ENCODE data around the gene CGB8.
"Not testable (repeated sequence)": the region's sequence is repeated elsewhere in the genome, so short reads cannot be mapped to it uniquely, and the experiment has no call there.

The CGB8 gene

GRCh38 chr19:49064768-49065611 is 16.1 kb upstream of the CGB8 start, which contains the start of gene NTF4:
Gene NTF4 (minus strand): TSS chr19:49064818. CDS start chr19:49061997, 2,821 bp downstream.
- no peak for DNase-seq (ENCODE audit: low spot score)

- DNase-seq (ENCODE audit: low spot score): no peak
These were observed 15.2 kb upstream of the CGB8 start for GRCh38 chr19:49064029-49064629.

GRCh38 chr19:49061445-49061844 is 12.5 kb upstream of the CGB8 start:
- DNase-seq (ENCODE audit: low spot score): no peak

DNA sequence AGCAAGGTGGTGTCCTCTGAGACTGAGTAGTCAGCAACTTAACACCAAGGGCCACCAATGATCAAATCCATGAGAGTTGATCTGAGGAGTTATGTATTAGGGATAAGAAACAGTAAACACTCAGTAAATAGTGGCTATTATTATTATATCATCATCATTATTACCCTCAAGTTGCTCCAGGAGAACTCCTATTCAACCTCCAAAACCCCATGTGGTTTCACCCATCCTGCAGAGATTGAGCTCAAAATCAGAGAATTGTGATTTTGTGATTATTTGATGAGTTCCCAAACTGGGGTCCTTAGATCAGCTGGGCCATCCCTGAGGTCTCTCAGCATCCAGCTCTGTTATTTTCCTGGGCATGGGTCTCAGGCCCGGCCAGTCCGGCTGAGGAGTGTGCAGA is 12.1 kb upstream of the CGB8 start:
- no peak for DNase-seq (ENCODE audit: low spot score)

- DNase-seq (ENCODE audit: low spot score): no peak
These were observed 10.1 kb upstream of the CGB8 start for GRCh38 chr19:49059053-49059452.

- DNase-seq (ENCODE audit: low spot score): no peak
These were observed 9.7 kb upstream of the CGB8 start for GRCh38 chr19:49058562-49058961.

DNA sequence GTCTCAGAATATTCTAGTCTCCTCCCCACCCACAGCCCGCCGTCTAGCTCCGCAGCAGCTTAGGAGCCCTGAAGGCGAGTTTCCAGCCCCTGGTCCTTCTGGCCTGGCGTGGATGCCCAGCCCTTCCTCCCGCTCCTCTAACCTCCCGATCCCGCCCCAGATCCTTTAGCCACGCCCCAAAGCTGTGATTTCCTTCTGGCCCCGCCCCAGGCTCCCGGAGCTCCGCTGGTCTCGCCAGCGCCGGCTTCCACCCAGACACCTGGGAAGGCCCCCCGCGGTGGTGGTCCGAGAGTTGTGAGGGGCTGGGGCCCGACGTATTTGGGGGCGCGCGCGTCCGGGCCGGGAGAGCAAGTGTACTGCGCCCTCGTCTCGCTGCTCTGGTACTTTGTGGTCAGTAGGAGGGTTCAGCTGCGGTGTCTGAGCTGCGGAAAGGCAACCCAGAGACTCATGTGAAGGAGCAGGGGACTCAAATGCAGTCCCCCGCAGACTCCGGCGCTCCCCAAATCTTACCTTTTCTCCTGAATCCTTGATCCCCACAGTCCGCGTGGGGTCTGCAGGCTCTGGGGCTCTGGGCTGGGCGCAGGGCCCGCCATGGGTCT is 8.8 kb upstream of the CGB8 start, which contains the start of gene CGB7:
TSS of gene CGB7 (minus strand) at position 114 of the 599 bp plus-strand sequence. CDS start 2,374 bp downstream, outside the sequence.
- peak; percentile 6 for DNase-seq (ENCODE audit: low spot score)

DNA sequence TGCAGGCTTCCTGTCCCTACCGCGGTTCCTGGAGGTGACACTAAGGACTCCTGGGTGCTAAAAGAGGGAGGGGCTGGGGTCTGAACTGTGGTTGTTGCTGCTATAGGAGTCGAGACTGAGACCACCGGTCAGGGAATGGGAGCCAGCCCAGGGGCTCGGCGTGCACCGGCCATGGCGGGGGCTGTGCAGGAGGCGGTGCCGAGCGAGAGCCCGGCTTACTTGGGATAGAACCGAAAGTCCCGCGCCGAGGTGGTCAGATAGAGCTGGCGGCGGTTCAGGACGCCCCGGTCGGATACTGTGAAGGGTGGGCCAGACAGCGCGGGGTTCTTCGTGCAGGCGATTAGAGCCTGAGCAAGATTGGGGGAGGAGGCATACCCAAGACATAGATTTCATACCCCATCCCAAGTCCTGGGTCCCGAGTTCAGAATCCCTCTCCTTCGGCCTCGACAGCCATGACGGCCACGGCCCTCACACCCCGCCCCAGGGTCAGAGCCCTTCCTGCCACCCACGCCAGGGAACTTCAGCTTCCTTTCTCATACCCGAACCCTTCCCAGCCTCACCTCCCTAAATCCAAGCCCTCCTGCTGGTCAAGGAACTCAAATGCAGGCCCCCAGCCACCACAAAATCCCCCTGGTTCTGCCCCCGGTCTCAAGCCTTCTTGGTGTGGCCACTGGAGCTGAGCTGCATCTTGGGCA is 8.1 kb upstream of the CGB8 start:
- not testable (repeated sequence) for DNase-seq (ENCODE audit: low spot score)

GRCh38 chr19:49056101-49056901 is 7.4 kb upstream of the CGB8 start:
- DNase-seq (ENCODE audit: low spot score): peak; percentile 10

GRCh38 chr19:49050376-49051033 is 1.6 kb upstream of the CGB8 start:
- not testable (repeated sequence) for DNase-seq (ENCODE audit: low spot score)

GRCh38 chr19:49049834-49050233 is 923 bp upstream of the CGB8 start:
- DNase-seq (ENCODE audit: low spot score): not testable (repeated sequence)

DNA sequence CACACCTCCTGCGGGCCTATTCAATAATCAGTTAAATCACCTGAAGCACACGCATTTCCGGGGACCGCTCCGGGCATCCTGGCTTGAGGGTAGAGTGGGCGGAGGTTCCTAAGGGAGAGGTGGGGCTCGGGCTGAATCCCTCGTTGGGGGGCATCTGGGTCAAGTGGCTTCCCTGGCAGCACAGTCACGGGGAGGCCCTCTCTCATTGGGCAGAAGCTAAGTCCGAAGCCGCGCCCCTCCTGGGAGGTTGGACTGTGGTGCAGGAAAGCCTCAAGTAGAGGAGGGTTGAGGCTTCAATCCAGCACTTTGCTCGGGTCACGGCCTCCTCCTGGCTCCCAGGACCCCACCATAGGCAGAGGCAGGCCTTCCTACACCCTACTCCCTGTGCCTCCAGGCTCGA is 5.4 kb downstream of the CGB8 start, which contains the start of gene CGB5:
TSS of gene CGB5 (plus strand) at position 301 of the 400 bp plus-strand sequence. CDS start 362 bp downstream, outside the sequence.
- not testable (repeated sequence) for DNase-seq (ENCODE audit: low spot score)

DNA sequence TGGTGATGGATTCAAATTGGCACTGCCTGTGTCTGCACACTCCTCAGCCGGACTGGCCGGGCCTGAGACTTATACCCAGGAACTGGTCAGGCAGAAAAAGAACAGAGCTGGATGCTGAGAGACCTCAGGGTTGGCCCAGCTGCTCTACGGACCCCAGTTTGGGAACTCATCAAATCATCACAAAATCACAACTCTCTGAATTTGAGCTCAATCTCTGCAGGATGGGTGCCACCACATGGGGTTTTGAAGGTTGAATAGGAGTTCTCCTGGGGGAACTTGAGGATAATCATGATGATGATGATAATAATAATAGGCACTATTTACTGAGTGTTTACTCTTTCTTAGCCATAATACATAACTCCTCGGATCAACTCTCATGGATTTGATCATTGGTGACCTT is 6.2 kb downstream of the CGB8 start:
- not testable (repeated sequence) for DNase-seq (ENCODE audit: low spot score)

- no peak for DNase-seq (ENCODE audit: low spot score)
These were observed 6.7 kb downstream of the CGB8 start for GRCh38 chr19:49042177-49042576.

DNA sequence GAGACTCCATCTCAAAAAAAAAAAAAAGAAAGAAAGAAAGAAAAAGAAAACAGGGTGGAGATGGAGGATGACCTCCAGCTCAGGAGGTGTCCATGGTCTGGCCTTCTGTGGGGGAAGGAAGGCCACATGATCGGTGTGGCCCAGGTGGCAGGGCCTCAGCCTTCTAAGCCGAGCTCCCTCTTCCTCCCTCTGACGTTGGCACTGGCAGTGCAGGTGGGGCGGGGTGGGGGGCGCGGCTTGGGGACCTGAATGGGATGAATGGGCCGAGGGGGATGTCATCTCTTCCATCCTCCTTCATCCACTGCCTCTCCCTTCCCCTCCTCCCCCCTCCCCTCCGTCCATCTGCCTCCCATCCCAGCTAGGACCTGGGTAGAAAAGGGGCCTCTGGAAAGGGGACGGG is 9.2 kb downstream of the CGB8 start:
- not testable (repeated sequence) for DNase-seq (ENCODE audit: low spot score)

- not testable (repeated sequence) for DNase-seq (ENCODE audit: low spot score)
These were observed 10.2 kb downstream of the CGB8 start for GRCh38 chr19:49038557-49039276.

DNA sequence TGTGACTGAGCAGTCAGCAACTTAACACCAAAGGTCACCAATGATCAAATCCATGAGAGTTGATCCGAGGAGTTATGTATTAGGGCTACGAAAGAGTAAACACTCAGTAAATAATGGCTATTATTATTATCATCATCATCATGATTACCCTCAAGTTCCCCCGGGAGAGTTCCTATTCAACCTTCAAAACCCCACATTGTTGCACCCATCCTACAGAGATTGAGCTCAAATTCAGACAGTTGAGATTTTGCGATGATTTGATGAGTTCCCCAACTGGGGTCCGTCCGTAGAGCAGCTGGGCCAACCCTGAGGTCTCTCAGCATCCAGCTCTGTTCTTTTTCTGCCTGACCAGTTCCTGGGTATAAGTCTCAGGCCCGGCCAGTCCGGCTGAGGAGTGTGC is 10.8 kb downstream of the CGB8 start:
- not testable (repeated sequence) for DNase-seq (ENCODE audit: low spot score)

- not testable (repeated sequence) for DNase-seq (ENCODE audit: low spot score)
These were observed 12.1 kb downstream of the CGB8 start, which contains the start of gene CGB1 for GRCh38 chr19:49036815-49037214. Gene CGB1 (minus strand): TSS chr19:49036895. CDS start chr19:49036711, 184 bp downstream.

GRCh38 chr19:49031642-49032301 is 17.1 kb downstream of the CGB8 start, which contains the start of gene CGB2:
Gene CGB2 (plus strand): TSS chr19:49031890. CDS start chr19:49032096, 206 bp downstream.
- DNase-seq (ENCODE audit: low spot score): not testable (repeated sequence)

Data from globus pallidus (tissue), 1 donor.